ENCODE data around the gene SMARCD1.

The SMARCD1 gene

GRCh38 chr12:50109319-50109718 is 24.2 kb downstream of the SMARCD1 start:
- TF ChIP-seq EZH2phosphoT487 (IDR thresholded peaks at IDR 0.05; ENCODE audit: borderline replicate concordance) (no peak), CTCF (conservative IDR thresholded peaks at IDR 0.05; ENCODE audit: low read length) (no peak)
- no peak overlapping the region for H2AFZ ChIP-seq (ENCODE audit: low read length)

GRCh38 chr12:50110127-50110761 is 25.1 kb downstream of the SMARCD1 start:
- Histone ChIP-seq H3K4me2 (ENCODE audit: low read depth, low read length, poor library complexity, severe bottlenecking) (no peak overlapping the region), H3F3A (ENCODE audit: low read depth) (no peaks in the 10 kb centered on the region), H2AFZ (ENCODE audit: low read length) (peak overlapping the region; percentile 79; the same call in 1 of the 2 replicates), H3K36me3 (ENCODE audit: insufficient read depth, low read length) (no peaks in the 10 kb centered on the region), H3K4me1 (ENCODE audit: insufficient read depth, low read length, poor library complexity, severe bottlenecking) (peaks cover 14% of the 10 kb centered on the region), H3K9me3 (ENCODE audit: insufficient read depth, low read depth, low read length) (no peaks in the 10 kb centered on the region), H3K27me3 (ENCODE audit: insufficient read depth, low read length, poor library complexity, severe bottlenecking) (no peaks in the 10 kb centered on the region), H3K79me2 (ENCODE audit: insufficient read depth, low read length) (peaks cover 29% of the 10 kb centered on the region), H3K9ac (ENCODE audit: low read depth, low read length, poor library complexity, severe bottlenecking) (no peak overlapping the region), H4K20me1 (ENCODE audit: insufficient read depth, low read length, poor library complexity, severe bottlenecking) (peaks cover 8% of the 10 kb centered on the region), H3K9me2 (replicated peaks; ENCODE audit: low read depth, low read length) (no peaks in the 10 kb centered on the region), H3K4me3 (ENCODE audit: low read length, poor library complexity, severe bottlenecking) (no peak overlapping the region)
- no peak for TF ChIP-seq CTCF (conservative IDR thresholded peaks at IDR 0.05; ENCODE audit: low read length)

More at GRCh38 chr12:50109319-50109718, 24.2 kb downstream of the SMARCD1 start:
- H3K79me2 ChIP-seq (ENCODE audit: insufficient read depth, low read length) = peaks cover 21% of the 10 kb centered on the region
- H3K4me2 ChIP-seq (ENCODE audit: low read depth, low read length, poor library complexity, severe bottlenecking) = no peak overlapping the region
- H3K36me3 ChIP-seq (ENCODE audit: insufficient read depth, low read length) = no peaks in the 10 kb centered on the region
- no peaks in the 10 kb centered on the region for H3K9me3 ChIP-seq (ENCODE audit: insufficient read depth, low read depth, low read length)
- peaks cover 14% of the 10 kb centered on the region for H3K4me1 ChIP-seq (ENCODE audit: insufficient read depth, low read length, poor library complexity, severe bottlenecking)
- no peaks in the 10 kb centered on the region for H3K9me2 ChIP-seq (replicated peaks; ENCODE audit: low read depth, low read length)
- H3F3A ChIP-seq (ENCODE audit: low read depth) = no peaks in the 10 kb centered on the region
- no peaks in the 10 kb centered on the region for H3K27me3 ChIP-seq (ENCODE audit: insufficient read depth, low read length, poor library complexity, severe bottlenecking)
- H3K9ac ChIP-seq (ENCODE audit: low read depth, low read length, poor library complexity, severe bottlenecking) = no peak overlapping the region
- H4K20me1 ChIP-seq (ENCODE audit: insufficient read depth, low read length, poor library complexity, severe bottlenecking) = peaks cover 8% of the 10 kb centered on the region
- no peak overlapping the region for H3K4me3 ChIP-seq (ENCODE audit: low read length, poor library complexity, severe bottlenecking)

GRCh38 chr12:50110762-50111351 is 25.7 kb downstream of the SMARCD1 start:
- Histone ChIP-seq H3K79me2 (ENCODE audit: insufficient read depth, low read length) (peaks cover 35% of the 10 kb centered on the region), H3K9ac (ENCODE audit: low read depth, low read length, poor library complexity, severe bottlenecking) (no peak overlapping the region), H3F3A (ENCODE audit: low read depth) (no peaks in the 10 kb centered on the region), H3K36me3 (ENCODE audit: insufficient read depth, low read length) (no peaks in the 10 kb centered on the region), H3K4me1 (ENCODE audit: insufficient read depth, low read length, poor library complexity, severe bottlenecking) (peaks cover 18% of the 10 kb centered on the region), H3K27me3 (ENCODE audit: insufficient read depth, low read length, poor library complexity, severe bottlenecking) (no peaks in the 10 kb centered on the region), H2AFZ (ENCODE audit: low read length) (peak overlapping the region; percentile 79; the same call in 1 of the 2 replicates), H3K9me3 (ENCODE audit: insufficient read depth, low read depth, low read length) (no peaks in the 10 kb centered on the region), H4K20me1 (ENCODE audit: insufficient read depth, low read length, poor library complexity, severe bottlenecking) (peaks cover 8% of the 10 kb centered on the region), H3K4me3 (ENCODE audit: low read length, poor library complexity, severe bottlenecking) (no peak overlapping the region), H3K4me2 (ENCODE audit: low read depth, low read length, poor library complexity, severe bottlenecking) (peak overlapping the region; percentile 16), H3K9me2 (replicated peaks; ENCODE audit: low read depth, low read length) (no peaks in the 10 kb centered on the region)
- TF ChIP-seq CTCF (conservative IDR thresholded peaks at IDR 0.05; ENCODE audit: low read length) = no peak
- TF ChIP-seq EZH2phosphoT487 (IDR thresholded peaks at IDR 0.05; ENCODE audit: borderline replicate concordance) = no peak
